WTC11 (cell line): Measurements from ENCODE around the gene MRTFB.

Experiments used
- CTCF ChIP-seq: fragments of 200-600 bp; IDR thresholded peaks from 2 replicates; pipeline ENCODE4 v1.8.0; 2022; ENCODE audit warnings: antibody characterized with exemption
- E2F4 ChIP-seq: sonication (generic); formaldehyde crosslinking; IDR thresholded peaks from 2 replicates; pipeline ENCODE4 v1.8.1; 2022; ENCODE audit warnings: low read depth, mild to moderate bottlenecking, moderate library complexity, missing genetic modification reagents, borderline replicate concordance
- TEAD4 ChIP-seq: sonication (generic); formaldehyde crosslinking; IDR thresholded peaks from 2 replicates; pipeline ENCODE4 v1.8.0; 2022; ENCODE audit warnings: mild to moderate bottlenecking, missing genetic modification reagents
- ZBTB43 ChIP-seq: sonication (generic); formaldehyde crosslinking; IDR thresholded peaks from 2 replicates; pipeline ENCODE4 v1.8.1; 2023; ENCODE audit warnings: mild to moderate bottlenecking, missing genetic modification reagents
- ZNF512 ChIP-seq: sonication (generic); formaldehyde crosslinking; IDR thresholded peaks from 2 replicates; pipeline ENCODE4 v1.8.1; 2022; ENCODE audit warnings: missing genetic modification reagents, borderline replicate concordance

- TF ChIP-seq ZNF512 (CRISPR knock-in tag) (no peak), TEAD4 (CRISPR knock-in tag) (no peak), E2F4 (CRISPR knock-in tag) (no peak), CTCF (no peak), ZBTB43 (CRISPR knock-in tag) (no peak)
These were observed 220.2 kb downstream of the MRTFB start for GRCh38 chr16:14291286-14291685.
